GM18909 (cell line): ENCODE results near the gene ABLIM3.

Experiments used
- ATAC-seq: cut with Tn5 transposase; IDR thresholded peaks from one replicate; pipeline ENCODE4 v1.9.1; 2021; ENCODE audit warnings: mild to moderate bottlenecking; ENCODE audit not compliant: unreplicated experiment, poor library complexity

Gene ABLIM3

DNA sequence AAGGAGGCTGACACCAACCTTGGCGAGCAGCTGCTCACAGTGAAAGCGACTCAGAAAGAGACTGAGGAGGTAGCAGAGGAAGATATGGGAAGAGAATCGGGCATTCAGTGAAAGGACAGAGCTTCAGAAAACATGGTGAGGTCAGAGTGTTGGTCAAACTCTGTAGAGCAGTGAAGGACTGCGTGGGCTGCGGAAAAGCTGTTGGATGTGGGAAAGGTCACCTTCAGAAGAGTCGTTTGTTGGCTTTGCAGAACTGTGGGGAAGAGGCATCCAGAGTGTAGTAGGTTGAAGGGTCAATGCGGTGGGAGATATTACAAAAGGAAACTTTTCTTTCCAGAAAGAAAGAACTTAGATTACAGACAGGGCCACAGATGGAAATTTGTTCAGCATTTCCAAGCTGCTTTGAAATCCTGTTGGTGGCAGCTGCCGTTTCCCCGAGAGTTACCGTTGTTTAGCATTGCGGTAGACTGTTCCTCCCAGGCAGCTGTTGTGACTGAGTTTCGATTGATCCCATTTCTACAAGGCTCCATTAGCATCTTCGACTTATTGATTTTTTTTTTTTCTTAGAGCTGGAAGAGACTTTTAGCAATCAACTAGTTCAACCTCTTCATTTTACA lies 72.1 kb downstream of the ABLIM3 start:
- no peak for ATAC-seq

GRCh38 chr5:149215478-149216090 lies 74.3 kb downstream of the ABLIM3 start:
- no peak for ATAC-seq

GRCh38 chr5:149216496-149216895 lies 75.2 kb downstream of the ABLIM3 start:
- ATAC-seq = no peak

- no peak for ATAC-seq
Measured at GRCh38 chr5:149217096-149217802, 76.0 kb downstream of the ABLIM3 start.

- ATAC-seq = no peak
Measured at GRCh38 chr5:149217803-149218155, 76.5 kb downstream of the ABLIM3 start.

GRCh38 chr5:149219584-149219983 lies 78.3 kb downstream of the ABLIM3 start:
- ATAC-seq = no peak

- no peak for ATAC-seq
Measured at GRCh38 chr5:149220750-149221149, 79.5 kb downstream of the ABLIM3 start.

DNA sequence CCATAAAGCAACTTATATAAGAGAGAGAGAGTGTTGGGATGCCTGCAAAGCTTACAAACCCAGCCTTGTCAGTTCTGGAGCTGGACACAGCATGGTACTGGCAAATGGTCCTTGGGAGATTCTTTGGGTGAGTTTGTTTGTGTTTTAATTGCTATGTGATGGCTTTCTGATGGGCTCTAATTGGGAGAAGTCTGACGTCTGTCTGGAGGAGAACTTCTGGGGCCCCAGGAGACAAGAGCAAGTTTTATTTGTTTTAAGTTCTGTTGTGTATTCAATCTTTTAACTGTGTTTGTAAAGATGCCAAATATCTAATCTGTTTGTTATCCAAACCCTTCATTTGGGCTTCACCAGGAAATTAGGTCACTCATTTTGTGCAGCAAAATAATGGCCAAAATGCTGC lies 80.0 kb downstream of the ABLIM3 start:
- no peak for ATAC-seq

- no peak for ATAC-seq
Measured at GRCh38 chr5:149221731-149222342, 80.5 kb downstream of the ABLIM3 start.

DNA sequence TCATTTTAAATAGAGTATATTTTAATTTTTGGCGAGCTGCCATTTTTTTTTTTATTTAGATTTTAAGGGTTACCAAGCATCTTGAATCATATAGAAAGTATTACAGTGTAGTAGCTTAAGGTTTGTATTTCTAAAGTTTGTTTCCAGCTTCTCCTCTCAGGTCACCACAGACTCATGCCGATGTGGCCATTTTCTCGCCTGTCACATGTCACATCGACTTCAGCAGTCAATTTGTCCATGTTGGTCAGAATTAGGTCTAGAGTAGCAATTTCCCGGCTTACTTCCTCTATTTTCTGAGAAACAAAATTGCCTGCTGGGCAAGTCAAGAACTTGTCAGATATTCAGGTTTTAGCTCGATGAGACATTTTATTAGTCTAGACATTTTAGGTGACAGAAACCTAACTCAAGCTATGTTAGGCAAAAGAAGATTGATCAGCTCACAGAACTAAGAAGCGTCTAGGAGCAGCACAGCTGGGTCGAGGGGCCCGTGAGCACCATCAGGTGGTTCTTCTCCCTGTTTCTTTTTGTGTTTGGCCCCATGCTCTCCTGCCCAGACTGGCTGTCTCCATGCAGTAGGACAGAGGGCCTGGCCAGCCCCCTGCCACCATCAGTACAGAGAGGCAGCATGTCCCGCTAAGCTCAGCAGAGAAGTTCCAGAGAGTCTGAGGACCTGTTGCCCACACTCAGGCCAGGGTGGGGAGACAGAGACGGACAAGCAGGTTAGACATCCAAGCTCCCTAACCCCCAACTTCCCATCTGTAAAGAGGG lies 82.0 kb downstream of the ABLIM3 start:
- no peak for ATAC-seq

GRCh38 chr5:149224282-149224681 lies 83.0 kb downstream of the ABLIM3 start:
- ATAC-seq = no peak

DNA sequence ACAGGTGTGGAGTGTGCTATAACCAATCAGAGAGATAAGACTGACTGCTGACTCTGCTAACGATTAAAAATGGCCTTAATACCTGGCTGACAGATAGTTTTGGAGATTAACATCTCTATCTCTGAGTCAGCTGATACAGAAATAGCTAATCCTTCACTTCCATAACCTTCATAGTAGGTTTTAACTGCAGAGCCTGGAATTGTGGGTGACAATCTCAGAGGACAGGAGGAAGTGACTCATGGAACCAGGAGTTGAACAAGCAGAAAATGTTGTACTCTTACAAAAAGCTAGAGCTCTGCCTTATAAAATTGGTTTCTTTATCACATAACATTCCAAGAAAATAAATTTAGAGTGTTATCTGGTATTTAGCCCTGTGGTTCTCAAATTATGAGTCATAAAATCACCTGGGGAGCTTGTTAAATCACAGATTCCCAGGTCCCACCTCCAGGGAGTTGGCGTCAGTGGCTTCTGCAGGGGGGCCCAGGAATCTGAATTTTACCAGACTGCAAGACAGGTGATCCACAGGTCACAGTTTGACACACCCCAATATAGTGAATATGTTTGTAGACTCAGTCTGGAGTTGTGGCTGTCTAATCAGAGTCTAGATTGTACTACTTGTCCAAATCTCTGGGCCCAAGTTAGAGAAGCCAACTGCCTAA lies 86.0 kb downstream of the ABLIM3 start:
- no peak for ATAC-seq

DNA sequence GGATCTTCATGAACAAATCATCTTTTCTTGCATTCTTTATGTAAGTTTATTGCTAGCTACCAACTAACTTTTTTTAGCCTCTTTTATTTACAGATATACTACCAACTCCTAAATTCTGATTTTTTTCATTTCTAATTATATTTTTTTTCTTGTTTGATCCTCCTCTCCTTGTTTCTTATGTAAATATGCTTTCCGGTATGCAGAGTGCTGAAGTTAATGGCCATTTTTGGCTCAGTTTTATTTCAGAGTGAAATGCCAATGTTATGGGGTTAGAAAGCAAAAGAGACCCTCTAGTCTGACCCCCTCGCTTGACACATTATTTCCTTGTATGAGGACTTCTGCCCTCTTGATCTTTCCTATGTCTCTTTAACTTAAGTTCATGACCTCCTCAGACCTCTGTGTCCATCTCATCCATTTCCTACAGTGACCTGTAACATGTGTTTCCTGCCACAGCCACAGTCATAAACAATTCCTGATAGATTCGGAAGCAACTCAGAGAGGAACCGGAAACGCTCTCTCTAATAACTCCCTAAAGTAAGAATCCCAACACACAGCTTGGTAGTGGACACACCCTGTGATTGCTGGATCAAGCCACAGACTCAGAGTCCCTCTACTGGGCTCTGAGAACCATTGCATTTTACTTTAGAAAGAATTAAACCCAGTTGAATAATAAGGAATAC lies 87.5 kb downstream of the ABLIM3 start:
- ATAC-seq = no peak

- ATAC-seq = no peak
Measured at GRCh38 chr5:149229298-149229937, 88.1 kb downstream of the ABLIM3 start.

DNA sequence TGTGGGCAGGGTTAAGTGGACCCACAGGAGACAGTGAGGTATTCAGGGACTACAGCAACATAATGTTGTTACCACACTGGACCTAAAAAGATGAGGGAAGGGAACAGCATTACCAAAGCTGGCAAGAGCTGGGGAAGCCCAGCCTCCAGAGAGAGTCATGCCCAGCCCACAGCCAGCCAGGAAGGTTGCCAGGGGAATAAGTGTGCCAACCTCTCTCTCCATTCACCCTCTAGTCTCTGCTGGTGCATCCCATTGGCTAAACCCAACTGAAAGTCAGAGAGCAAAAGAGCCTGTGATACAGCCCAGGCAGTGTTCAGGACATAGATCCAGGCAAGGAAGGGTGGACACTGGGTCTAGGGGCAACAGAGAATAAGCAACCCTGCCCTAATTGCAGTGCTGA lies 94.5 kb downstream of the ABLIM3 start:
- no peak for ATAC-seq

DNA sequence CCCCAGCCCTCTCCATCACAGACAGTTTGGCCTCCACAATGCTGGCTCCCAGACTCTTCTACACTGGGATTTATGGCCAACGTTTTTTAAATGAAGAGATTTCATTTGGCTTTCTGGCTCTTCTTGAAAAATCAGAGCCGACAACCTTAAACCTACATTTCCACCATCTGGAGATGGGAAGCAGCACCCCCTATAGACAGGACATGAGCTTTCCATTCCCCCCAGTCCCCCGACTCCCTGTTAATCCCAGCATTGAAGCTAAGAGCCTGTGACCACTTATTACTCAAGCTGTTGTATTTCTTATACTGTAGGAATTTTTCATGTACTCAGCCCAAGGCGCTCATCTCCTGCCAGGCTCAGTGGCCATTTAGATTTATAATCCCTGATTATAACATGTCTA lies 96.4 kb downstream of the ABLIM3 start:
- ATAC-seq = no peak

- ATAC-seq = no peak
Measured at GRCh38 chr5:149238540-149238939, 97.2 kb downstream of the ABLIM3 start.

DNA sequence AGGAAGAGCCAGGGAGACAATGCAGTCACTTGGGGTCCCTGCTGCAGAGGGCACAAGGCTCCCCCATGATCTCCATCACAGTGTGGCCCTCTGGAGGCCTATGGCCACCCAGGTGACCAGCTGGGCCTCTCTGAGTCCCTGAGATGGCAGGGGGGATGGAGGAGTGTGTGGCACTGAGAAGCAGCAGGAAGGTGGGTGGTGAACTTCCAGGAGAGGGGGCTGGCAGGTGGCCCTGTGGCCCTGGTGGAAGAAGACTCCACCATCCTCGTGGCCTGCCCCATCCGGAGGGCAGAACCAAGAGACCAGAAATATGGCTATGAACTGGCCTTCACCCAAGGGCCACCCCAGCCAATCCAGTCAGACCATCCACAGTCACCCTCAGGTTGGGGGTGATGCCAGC lies 98.6 kb downstream of the ABLIM3 start:
- ATAC-seq = no peak

DNA sequence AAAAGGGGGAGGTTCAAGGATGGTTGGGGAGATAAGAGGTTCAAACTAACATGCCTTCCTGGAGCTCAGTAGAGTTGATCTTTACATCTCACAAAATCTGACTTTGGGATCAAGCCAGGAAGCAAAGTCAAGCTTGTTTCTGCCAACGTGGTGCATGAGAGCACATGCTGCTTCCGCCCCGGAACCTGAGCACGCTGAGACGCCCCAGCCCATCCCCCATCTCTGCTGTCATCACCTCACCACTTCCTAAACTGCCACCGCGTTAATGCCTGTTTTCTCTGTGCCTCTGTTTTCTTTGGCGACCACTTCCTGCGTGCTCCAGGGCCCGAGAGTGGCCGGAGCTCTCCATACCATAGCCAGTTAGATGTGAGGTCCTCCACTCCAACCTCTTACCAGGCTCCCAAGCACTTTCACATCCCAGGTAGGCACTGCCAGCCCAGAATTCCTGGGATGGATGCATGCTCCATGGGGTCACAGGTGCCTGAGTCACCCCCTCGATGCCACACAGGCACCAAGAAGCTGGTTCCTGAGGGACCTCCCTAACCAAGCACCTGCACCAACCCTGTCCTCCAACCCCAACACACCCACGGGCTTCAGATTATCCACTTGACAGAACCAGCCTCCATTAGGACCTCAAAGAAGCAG lies 99.2 kb downstream of the ABLIM3 start:
- ATAC-seq = no peak
